Activated T-helper 2 cell treated with anti-CD3 and anti-CD28 coated beads, Interferon-gamma antibody, Interleukin-2, Interleukin-4, amounts not matched to agents 10 μg/mL and 5 μg/mL and 100 μg/mL, durations not matched to agents 14 hours and 24 hours and 36 hours (primary cell): ENCODE measurements around the gene MAP4. TPM values are rescaled to one million over a fixed set of nuclear protein-coding genes. Genes with fewer than 3 reads are reported as not detected.
"Not testable (repeated sequence)": the region's sequence is repeated elsewhere in the genome, so short reads cannot be mapped to it uniquely, and the experiment has no call there.

Source experiments
- DNase-seq: peaks from one replicate; pipeline ENCODE4 v3.0.0; 2021; ENCODE audit warnings: low spot score
- H3K27ac Mint-ChIP-seq: one replicate; pipeline ENCODE4 v1.8.0; 2021; ENCODE audit warnings: mixed read lengths
- H3K27me3 Mint-ChIP-seq: one replicate; pipeline ENCODE4 v1.8.0; 2021; ENCODE audit warnings: low read depth, mixed read lengths
- H3K36me3 Mint-ChIP-seq: one replicate; pipeline ENCODE4 v1.8.0; 2021; ENCODE audit warnings: low read depth, mixed read lengths
- H3K4me1 Mint-ChIP-seq: one replicate; pipeline ENCODE4 v1.8.0; 2021; ENCODE audit warnings: low read depth, mixed read lengths
- H3K4me3 Mint-ChIP-seq: one replicate; pipeline ENCODE4 v1.8.0; 2021; ENCODE audit warnings: low read depth, mild to moderate bottlenecking, moderate library complexity, mixed read lengths
- H3K9me3 Mint-ChIP-seq: one replicate; pipeline ENCODE4 v1.8.0; 2021; ENCODE audit warnings: mixed read lengths
- intact Hi-C: fragments of 100-400 bp; cut with micrococcal nuclease; formaldehyde crosslinking; loops from one replicate; pipeline ENCODE4 v1.15.1; 2023
- total RNA-seq: library from RNA; stranded (reverse); gene quantifications from 2 replicates; pipeline ENCODE4 v1.2.3, GENCODE V29; 2022

MAP4 gene
- total RNA-seq, 1 donor from 2014 or later = 144 TPM

DNA sequence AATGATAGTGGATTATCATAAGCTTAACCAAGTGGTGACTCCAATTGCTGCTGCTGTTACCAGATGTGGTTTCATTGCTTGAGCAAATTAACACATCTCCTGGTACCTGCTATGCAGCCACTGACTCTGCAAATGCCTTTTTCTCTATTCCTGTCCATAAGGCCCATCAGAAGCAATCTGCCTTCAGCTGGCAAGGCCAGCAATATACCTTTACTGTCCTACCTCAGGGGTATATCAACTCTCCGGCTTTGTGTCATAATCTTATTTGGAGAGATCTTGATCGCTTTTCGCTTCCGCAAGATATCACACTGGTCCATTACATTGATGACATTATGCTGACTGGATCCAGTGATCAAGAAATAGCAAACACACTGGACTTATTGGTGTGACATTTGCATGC lies 9.4 kb downstream of the MAP4 start:
- H3K27ac Mint-ChIP-seq, H3K27me3 Mint-ChIP-seq, H3K9me3 Mint-ChIP-seq, H3K36me3 Mint-ChIP-seq, H3K4me3 Mint-ChIP-seq, DNase-seq, H3K4me1 Mint-ChIP-seq, intact Hi-C loops: not testable (repeated sequence)

GRCh38 chr3:48004694-48005093 lies 11.5 kb downstream of the MAP4 start:
- Mint-ChIP-seq H3K27me3 (no peaks in the 10 kb centered on the region), H3K4me1 (peaks cover 2% of the 10 kb centered on the region), H3K4me3 (no peak overlapping the region), H3K9me3 (no peaks in the 10 kb centered on the region), H3K36me3 (peaks cover 7% of the 10 kb centered on the region), H3K27ac (no peak overlapping the region)
- intact Hi-C loops = no loop called here
- DNase-seq = no peak

DNA sequence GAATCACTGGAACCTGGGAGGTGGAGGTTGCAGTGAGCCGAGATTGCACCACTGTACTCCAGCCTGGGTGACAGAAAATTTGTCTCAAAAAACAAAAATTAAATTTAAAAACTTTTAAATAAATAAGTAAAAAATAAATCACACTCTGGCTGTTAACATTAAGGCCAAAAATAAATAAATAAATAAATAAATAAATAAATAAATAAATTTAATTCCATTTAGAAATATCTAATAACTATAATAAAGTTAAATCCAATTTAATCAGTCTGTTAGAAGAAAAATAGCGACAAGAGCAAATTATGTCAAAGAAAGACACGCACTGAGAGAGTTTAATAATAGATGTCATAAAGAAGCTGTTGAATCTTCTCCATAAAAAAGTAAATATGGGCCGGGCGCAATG lies 13.4 kb downstream of the MAP4 start:
- intact Hi-C loops = no loop called here
- H3K9me3 Mint-ChIP-seq = no peaks in the 10 kb centered on the region
- H3K36me3 Mint-ChIP-seq = no peaks in the 10 kb centered on the region
- no peaks in the 10 kb centered on the region for H3K4me1 Mint-ChIP-seq
- H3K27me3 Mint-ChIP-seq = no peaks in the 10 kb centered on the region
- no peak for DNase-seq
- H3K4me3 Mint-ChIP-seq = no peak overlapping the region
- H3K27ac Mint-ChIP-seq = no peak overlapping the region

GRCh38 chr3:48001991-48002390 lies 14.2 kb downstream of the MAP4 start:
- DNase-seq = no peak
- no peaks in the 10 kb centered on the region for H3K27me3 Mint-ChIP-seq
- H3K36me3 Mint-ChIP-seq = peaks cover 3% of the 10 kb centered on the region
- intact Hi-C loops = no loop called here
- no peak overlapping the region for H3K27ac Mint-ChIP-seq
- no peak overlapping the region for H3K4me3 Mint-ChIP-seq
- H3K9me3 Mint-ChIP-seq = no peaks in the 10 kb centered on the region
- no peaks in the 10 kb centered on the region for H3K4me1 Mint-ChIP-seq

- Mint-ChIP-seq H3K4me3 (no peak overlapping the region), H3K4me1 (peaks cover 7% of the 10 kb centered on the region)
Measured at GRCh38 chr3:48000212-48000611, 16.0 kb downstream of the MAP4 start.

DNA sequence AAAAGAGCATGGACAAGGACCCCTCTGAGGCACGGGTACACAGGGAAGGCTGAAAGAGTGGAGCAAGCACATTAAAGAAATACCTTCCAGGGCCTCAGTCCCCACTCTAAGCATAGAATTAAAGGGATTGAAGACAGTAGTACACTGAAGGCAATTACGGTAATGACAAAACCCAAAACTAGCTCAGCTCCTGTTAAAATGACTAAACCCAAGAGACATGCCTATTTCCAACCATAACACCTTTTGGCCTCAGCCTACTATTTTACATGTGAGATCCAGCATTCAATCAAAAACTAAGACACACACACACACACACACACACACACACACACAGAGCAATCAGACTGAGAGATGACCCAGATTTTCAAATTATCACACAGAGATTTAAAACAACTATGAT lies 19.8 kb downstream of the MAP4 start:
- no peaks in the 10 kb centered on the region for H3K9me3 Mint-ChIP-seq
- DNase-seq = no peak
- H3K36me3 Mint-ChIP-seq = peaks cover 24% of the 10 kb centered on the region
- intact Hi-C loops = loop anchor here (10.0 kb wide), 1 partner anchor 158 kb away; no protein-coding TSS in a partner anchor
- no peaks in the 10 kb centered on the region for H3K27me3 Mint-ChIP-seq
- no peak overlapping the region for H3K4me3 Mint-ChIP-seq
- peaks cover 7% of the 10 kb centered on the region for H3K4me1 Mint-ChIP-seq
- H3K27ac Mint-ChIP-seq = no peak overlapping the region

More at GRCh38 chr3:48000212-48000611, 16.0 kb downstream of the MAP4 start:
- Mint-ChIP-seq H3K9me3 (no peaks in the 10 kb centered on the region), H3K27ac (no peak overlapping the region), H3K27me3 (no peaks in the 10 kb centered on the region), H3K36me3 (peaks cover 17% of the 10 kb centered on the region)
- intact Hi-C loops = no loop called here
- DNase-seq = no peak

GRCh38 chr3:47994180-47994579 lies 22.0 kb downstream of the MAP4 start:
- H3K27me3 Mint-ChIP-seq = no peaks in the 10 kb centered on the region
- H3K27ac Mint-ChIP-seq = no peak overlapping the region
- peaks cover 13% of the 10 kb centered on the region for H3K4me1 Mint-ChIP-seq
- no peaks in the 10 kb centered on the region for H3K9me3 Mint-ChIP-seq
- H3K4me3 Mint-ChIP-seq = no peak overlapping the region
- intact Hi-C loops = loop anchor here (10.0 kb wide), 1 partner anchor 161 kb away; no protein-coding TSS in a partner anchor
- no peak for DNase-seq
- H3K36me3 Mint-ChIP-seq = peaks cover 28% of the 10 kb centered on the region

DNA sequence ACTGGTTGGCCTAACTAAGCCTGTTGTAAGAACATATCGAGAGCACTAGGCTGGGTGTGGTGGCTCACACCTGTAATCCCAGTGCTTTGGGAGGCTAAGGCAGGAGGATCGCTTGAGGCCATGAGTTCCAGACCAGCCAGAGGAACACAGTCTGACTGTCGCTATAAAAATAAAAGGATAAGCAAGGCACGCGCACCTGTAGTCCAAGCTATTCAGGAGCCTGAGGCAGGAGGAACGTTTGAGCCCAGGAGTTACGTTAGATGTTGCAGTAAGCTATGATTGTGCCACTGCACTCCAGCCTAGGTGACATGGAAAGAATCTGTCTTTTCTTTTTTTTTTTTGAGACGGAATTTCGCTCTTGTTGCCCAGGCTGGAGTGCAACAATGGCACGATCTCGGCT lies 24.9 kb downstream of the MAP4 start:
- Mint-ChIP-seq H3K4me3 (no peak overlapping the region), H3K27ac (no peak overlapping the region), H3K4me1 (peaks cover 7% of the 10 kb centered on the region), H3K9me3 (no peaks in the 10 kb centered on the region), H3K36me3 (peaks cover 21% of the 10 kb centered on the region), H3K27me3 (no peaks in the 10 kb centered on the region)
- intact Hi-C loops = loop anchor here (2.0 to 10.0 kb wide), 2 partner anchors 163 to 469 kb away; no protein-coding TSS in a partner anchor
- no peak for DNase-seq

DNA sequence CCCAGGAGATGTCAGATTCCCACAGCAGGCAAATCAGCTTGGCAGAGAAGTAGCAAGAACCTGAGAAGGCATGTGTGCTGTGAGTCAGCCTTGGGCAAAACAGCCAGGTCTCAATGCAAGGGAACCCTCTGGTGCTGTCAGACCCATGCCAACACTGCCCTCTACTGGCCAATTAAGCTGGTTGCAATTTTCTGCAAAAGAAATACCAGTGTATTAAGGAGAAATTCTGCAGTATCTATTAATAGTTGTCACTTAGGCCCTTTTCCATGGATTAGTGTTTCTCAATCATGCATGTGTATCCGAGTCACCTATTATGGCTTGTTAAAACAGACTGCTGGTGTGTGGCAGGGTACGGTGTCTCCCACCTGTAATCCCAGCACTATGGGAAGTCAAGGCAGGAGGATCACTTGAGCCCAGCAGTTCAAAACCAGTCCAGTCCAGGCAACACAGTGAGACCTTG lies 26.2 kb downstream of the MAP4 start:
- no peak overlapping the region for H3K27ac Mint-ChIP-seq

DNA sequence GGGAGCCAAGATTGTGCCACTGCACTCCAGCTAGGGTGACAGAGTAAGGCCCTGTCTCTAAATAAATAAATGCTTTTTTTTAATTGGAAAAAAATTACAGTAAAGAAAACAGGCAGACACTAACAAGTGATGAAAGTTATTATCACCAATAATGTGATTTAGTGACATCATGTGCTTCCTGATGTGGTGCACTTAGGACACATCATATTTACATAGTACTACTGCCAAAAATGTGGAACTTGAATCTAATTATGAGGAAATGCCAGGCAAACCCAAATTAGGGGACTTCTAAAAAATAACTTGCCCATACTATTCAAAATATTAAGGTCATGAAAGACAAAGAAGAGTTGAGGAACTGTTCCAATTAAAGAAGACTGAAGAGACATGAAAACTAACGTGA lies 30.8 kb downstream of the MAP4 start:
- no peak for DNase-seq
- Mint-ChIP-seq H3K27me3 (no peaks in the 10 kb centered on the region), H3K4me3 (no peak overlapping the region), H3K4me1 (peaks cover 10% of the 10 kb centered on the region), H3K9me3 (no peaks in the 10 kb centered on the region), H3K36me3 (peaks cover 7% of the 10 kb centered on the region), H3K27ac (no peak overlapping the region)
- intact Hi-C loops = no loop called here

More for the DNA sequence above, 26.2 kb downstream of the MAP4 start:
- Mint-ChIP-seq H3K9me3 (no peaks in the 10 kb centered on the region), H3K4me1 (peaks cover 6% of the 10 kb centered on the region), H3K4me3 (no peak overlapping the region), H3K27me3 (no peaks in the 10 kb centered on the region), H3K36me3 (peaks cover 14% of the 10 kb centered on the region)
- DNase-seq = peak; percentile 53
- intact Hi-C loops = loop anchor here (1.0 to 10.0 kb wide), 3 partner anchors 153 to 467 kb away; no protein-coding TSS in a partner anchor

DNA sequence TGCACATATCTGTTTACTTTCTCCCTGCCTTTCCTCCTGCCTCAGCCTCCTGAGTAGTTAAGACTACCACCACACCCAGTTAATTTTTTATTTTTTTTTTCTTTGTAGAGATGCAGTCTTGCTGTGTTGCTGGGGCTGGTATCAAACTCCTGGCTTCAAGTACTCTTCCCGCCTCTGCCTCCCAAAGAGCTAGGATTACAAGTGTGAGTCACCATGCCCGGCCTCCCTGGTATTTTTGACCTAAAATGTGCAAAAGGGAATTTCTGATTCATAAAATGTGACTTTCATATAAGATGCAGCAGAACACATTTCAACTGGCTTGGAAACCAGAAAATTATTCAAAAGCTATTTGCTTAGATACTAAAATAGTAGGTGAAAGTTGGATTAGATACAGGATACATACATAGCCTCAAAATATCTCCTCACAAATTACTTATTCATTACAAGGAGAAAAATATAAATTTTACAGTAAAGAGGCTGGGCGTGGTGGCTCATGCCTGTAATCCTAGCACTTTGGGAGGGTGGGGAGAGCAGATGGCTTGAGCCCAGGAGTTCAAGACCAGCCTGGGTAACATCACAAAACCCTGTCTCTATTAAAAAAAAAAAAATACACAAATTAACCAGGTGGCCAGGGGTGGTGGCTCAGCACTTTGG lies 32.0 kb downstream of the MAP4 start:
- intact Hi-C loops = no loop called here
- Mint-ChIP-seq H3K4me1 (peaks cover 4% of the 10 kb centered on the region), H3K27ac (no peak overlapping the region), H3K4me3 (no peak overlapping the region), H3K36me3 (peaks cover 3% of the 10 kb centered on the region), H3K27me3 (no peaks in the 10 kb centered on the region), H3K9me3 (no peaks in the 10 kb centered on the region)
- no peak for DNase-seq

GRCh38 chr3:47980795-47981194 lies 35.4 kb downstream of the MAP4 start:
- Mint-ChIP-seq H3K4me1 (peaks cover 4% of the 10 kb centered on the region), H3K27ac (no peak overlapping the region), H3K4me3 (no peak overlapping the region), H3K9me3 (no peaks in the 10 kb centered on the region), H3K36me3 (no peaks in the 10 kb centered on the region), H3K27me3 (no peaks in the 10 kb centered on the region)
- intact Hi-C loops = no loop called here
- DNase-seq = no peak

DNA sequence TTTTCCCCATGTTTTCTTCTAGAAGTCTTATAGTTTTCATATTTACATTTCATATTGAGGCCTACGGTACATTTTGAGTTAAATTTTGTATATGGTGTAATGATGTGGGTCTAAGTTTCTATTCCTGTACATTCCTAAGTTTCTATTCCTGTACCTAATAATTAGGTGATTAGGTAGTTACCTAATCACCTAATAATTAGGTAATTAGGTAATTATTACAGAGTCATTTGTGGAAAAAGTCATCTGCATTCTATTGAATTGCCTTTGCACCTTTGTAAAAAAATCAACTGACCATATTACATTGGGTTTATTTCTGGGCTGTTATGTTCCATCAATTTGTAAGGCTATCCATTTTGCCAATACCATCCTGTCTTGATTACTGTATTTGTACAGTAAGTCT lies 37.1 kb downstream of the MAP4 start:
- DNase-seq = no peak
- H3K4me3 Mint-ChIP-seq = no peak overlapping the region
- H3K4me1 Mint-ChIP-seq = peaks cover 1% of the 10 kb centered on the region
- H3K9me3 Mint-ChIP-seq = no peaks in the 10 kb centered on the region
- H3K27ac Mint-ChIP-seq = no peak overlapping the region
- H3K36me3 Mint-ChIP-seq = peaks cover 4% of the 10 kb centered on the region
- H3K27me3 Mint-ChIP-seq = no peaks in the 10 kb centered on the region
- intact Hi-C loops = no loop called here
